ENCODE measurements around the gene PLCG1. TPM values are rescaled to one million over a fixed set of nuclear protein-coding genes. Genes with fewer than 3 reads are reported as not detected.

The PLCG1 gene
- total RNA-seq, 6 experiments from 2014 or later, result 9.5 to 22.6 (median 16.6) TPM

- no peak overlapping the region for H3K27ac ChIP-seq
- H3K4me3 ChIP-seq, result no peak overlapping the region
- no peaks in the 10 kb centered on the region for H3K9me3 ChIP-seq
- no peaks in the 10 kb centered on the region for H3K27me3 ChIP-seq
- ATAC-seq (no peak), DNase-seq (no peak)
- peaks cover 0 to 41% (median 12%) of the 10 kb centered on the region in 4 donors for H3K36me3 ChIP-seq
- intact Hi-C loops (cut with DNase I), result loop anchor here (5.0 to 10.0 kb wide), 2 partner anchors 100 to 107 kb away; no protein-coding TSS in a partner anchor
- 100% methylated on average over 2 of the region's 2 CpGs for WGBS (ENCODE audit: insufficient coverage, low coverage, low lambda C conversion rate, missing lambda C conversion rate)
- H3K4me1 ChIP-seq, result peaks cover 0 to 19% (median 7%) of the 10 kb centered on the region in 4 donors
- TF ChIP-seq CTCF (IDR thresholded peaks at IDR 0.05) (no peak), POLR2A (IDR thresholded peaks at IDR 0.05) (no peak)
Observed at GRCh38 chr20:41094353-41095055, 42.8 kb upstream of the PLCG1 start.

GRCh38 chr20:41095110-41095969, 42.0 kb upstream of the PLCG1 start:
- intact Hi-C loops (cut with DNase I), result loop anchor here (5.0 to 10.0 kb wide), 2 partner anchors 101 to 108 kb away; no protein-coding TSS in a partner anchor
- ATAC-seq (peak; percentile 77 to 86 (median 84)), DNase-seq (peak in 1 of 3 donors; percentile 30)
- peaks cover 0 to 22% (median 8%) of the 10 kb centered on the region in 4 donors for H3K4me1 ChIP-seq
- no peak overlapping the region for H3K27ac ChIP-seq
- peaks cover 0 to 48% (median 15%) of the 10 kb centered on the region in 4 donors for H3K36me3 ChIP-seq
- 39% methylated on average over 7 of the region's 7 CpGs for WGBS (ENCODE audit: insufficient coverage, low coverage, low lambda C conversion rate, missing lambda C conversion rate)
- H3K27me3 ChIP-seq, result no peaks in the 10 kb centered on the region
- TF ChIP-seq CTCF (IDR thresholded peaks at IDR 0.05), result peak; percentile 76 to 90 (median 83)
- TF ChIP-seq POLR2A (IDR thresholded peaks at IDR 0.05), result no peak
- H3K9me3 ChIP-seq, result no peaks in the 10 kb centered on the region
- H3K4me3 ChIP-seq, result no peak overlapping the region

GRCh38 chr20:41098703-41099250, 38.6 kb upstream of the PLCG1 start:
- H3K9me3 ChIP-seq, result no peaks in the 10 kb centered on the region
- DNase-seq, result no peak
- H3K4me1 ChIP-seq, result peaks cover 0 to 22% (median 8%) of the 10 kb centered on the region in 4 donors
- H3K27ac ChIP-seq, result peak overlapping the region in 1 of 3 donors; percentile 16
- intact Hi-C loops (cut with DNase I), result loop anchor here (5.0 to 10.0 kb wide), 2 partner anchors 104 to 111 kb away; no protein-coding TSS in a partner anchor
- no peak for TF ChIP-seq POLR2A (IDR thresholded peaks at IDR 0.05)
- no peak for TF ChIP-seq CTCF (IDR thresholded peaks at IDR 0.05)
- ATAC-seq, result peak; percentile 63 to 83 (median 76)
- no peak overlapping the region for H3K4me3 ChIP-seq
- no peaks in the 10 kb centered on the region for H3K27me3 ChIP-seq
- H3K36me3 ChIP-seq, result peaks cover 0 to 64% (median 15%) of the 10 kb centered on the region in 4 donors
- 23% methylated on average over 4 of the region's 4 CpGs for WGBS (ENCODE audit: insufficient coverage, low coverage, low lambda C conversion rate, missing lambda C conversion rate)

- no peak overlapping the region for H3K4me3 ChIP-seq
- peaks cover 0 to 22% (median 8%) of the 10 kb centered on the region in 4 donors for H3K4me1 ChIP-seq
- WGBS (ENCODE audit: insufficient coverage, low coverage, low lambda C conversion rate, missing lambda C conversion rate), result 94% methylated on average over 7 of the region's 9 CpGs
- H3K27me3 ChIP-seq, result no peaks in the 10 kb centered on the region
- no peak overlapping the region for H3K27ac ChIP-seq
- intact Hi-C loops (cut with DNase I), result no loop called here
- H3K9me3 ChIP-seq, result no peaks in the 10 kb centered on the region
- TF ChIP-seq CTCF (IDR thresholded peaks at IDR 0.05), result no peak
- no peak for TF ChIP-seq POLR2A (IDR thresholded peaks at IDR 0.05)
- no peak for ATAC-seq
- peaks cover 0 to 66% (median 16%) of the 10 kb centered on the region in 4 donors for H3K36me3 ChIP-seq
- DNase-seq, result no peak
Observed at GRCh38 chr20:41100001-41100480, 37.3 kb upstream of the PLCG1 start.
